Measurements from ENCODE around the gene MAP3K13. TPM values are rescaled to one million over a fixed set of nuclear protein-coding genes. Genes with fewer than 3 reads are reported as not detected.
A peak's percentile ranks its signal among the peaks of the same experiment; 100 is the strongest.

Gene MAP3K13
- total and polyA plus RNA-seq, 8 donors = 17.2 to 43.1 (median 23.3) TPM

- WGBS, 2 donors = 34 to 37% methylated on average over 8 of the region's 8 CpGs
- FAIRE-seq = no peak
- intact Hi-C loops (cut with DNase I) = no loop called here
- H3K4me1 ChIP-seq = peaks cover 0 to 26% (median 5%) of the 10 kb centered on the region in 3 donors
- H3K9me3 ChIP-seq = no peaks in the 10 kb centered on the region
- H3K36me3 ChIP-seq = no peaks in the 10 kb centered on the region
- peak in 2 of 4 donors; percentile 7 to 23 for ATAC-seq
- H3K27ac ChIP-seq = peak overlapping the region in 2 of 4 donors; percentile 70 to 72
- no peaks in the 10 kb centered on the region for H3K27me3 ChIP-seq
- H3K4me3 ChIP-seq = no peak overlapping the region
- no peak for DNase-seq
- TF ChIP-seq, protein P1, sequence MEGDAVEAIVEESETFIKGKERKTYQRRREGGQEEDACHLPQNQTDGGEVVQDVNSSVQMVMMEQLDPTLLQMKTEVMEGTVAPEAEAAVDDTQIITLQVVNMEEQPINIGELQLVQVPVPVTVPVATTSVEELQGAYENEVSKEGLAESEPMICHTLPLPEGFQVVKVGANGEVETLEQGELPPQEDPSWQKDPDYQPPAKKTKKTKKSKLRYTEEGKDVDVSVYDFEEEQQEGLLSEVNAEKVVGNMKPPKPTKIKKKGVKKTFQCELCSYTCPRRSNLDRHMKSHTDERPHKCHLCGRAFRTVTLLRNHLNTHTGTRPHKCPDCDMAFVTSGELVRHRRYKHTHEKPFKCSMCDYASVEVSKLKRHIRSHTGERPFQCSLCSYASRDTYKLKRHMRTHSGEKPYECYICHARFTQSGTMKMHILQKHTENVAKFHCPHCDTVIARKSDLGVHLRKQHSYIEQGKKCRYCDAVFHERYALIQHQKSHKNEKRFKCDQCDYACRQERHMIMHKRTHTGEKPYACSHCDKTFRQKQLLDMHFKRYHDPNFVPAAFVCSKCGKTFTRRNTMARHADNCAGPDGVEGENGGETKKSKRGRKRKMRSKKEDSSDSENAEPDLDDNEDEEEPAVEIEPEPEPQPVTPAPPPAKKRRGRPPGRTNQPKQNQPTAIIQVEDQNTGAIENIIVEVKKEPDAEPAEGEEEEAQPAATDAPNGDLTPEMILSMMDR (IDR thresholded peaks at IDR 0.05) = no peak
Measured at GRCh38 chr3:185325946-185326791, 36.8 kb upstream of the MAP3K13 start.

- Histone ChIP-seq H3K4me3 (no peak overlapping the region), H3K27ac (peak overlapping the region in 2 of 4 donors; percentile 25 to 70), H3K27me3 (no peaks in the 10 kb centered on the region), H3K9me3 (peaks cover 0 to 3% (median 0%) of the 10 kb centered on the region in 4 donors), H3K36me3 (no peaks in the 10 kb centered on the region), H3K4me1 (peaks cover 7 to 28% (median 14%) of the 10 kb centered on the region in 3 donors)
- intact Hi-C loops (cut with DNase I) = no loop called here
- ATAC-seq (no peak), FAIRE-seq (no peak), DNase-seq (no peak)
- WGBS, 2 donors = 49 to 54% methylated on average over 6 of the region's 6 CpGs
- TF ChIP-seq, protein P1 (IDR thresholded peaks at IDR 0.05) = no peak
Measured at GRCh38 chr3:185327062-185327461, 35.9 kb upstream of the MAP3K13 start.

- peak; percentile 81 to 88 (median 83) for ATAC-seq
- peaks cover 0 to 3% (median 0%) of the 10 kb centered on the region in 4 donors for H3K9me3 ChIP-seq
- peak overlapping the region; percentile 12 to 86 (median 73) for H3K27ac ChIP-seq
- H3K4me3 ChIP-seq = peak overlapping the region; percentile 7 to 43 (median 30)
- intact Hi-C loops (cut with DNase I) = no loop called here
- WGBS, 2 donors = 11 to 18% methylated on average over 10 of the region's 10 CpGs
- DNase-seq = peak; percentile 43 to 84 (median 70)
- H3K36me3 ChIP-seq = no peaks in the 10 kb centered on the region
- FAIRE-seq = peak; percentile 43
- H3K4me1 ChIP-seq = peaks cover 13 to 37% (median 21%) of the 10 kb centered on the region in 3 donors
- H3K27me3 ChIP-seq = no peaks in the 10 kb centered on the region
- TF ChIP-seq, protein P1 (IDR thresholded peaks at IDR 0.05) = no peak
Measured at GRCh38 chr3:185328324-185329004, 34.5 kb upstream of the MAP3K13 start.

DNA sequence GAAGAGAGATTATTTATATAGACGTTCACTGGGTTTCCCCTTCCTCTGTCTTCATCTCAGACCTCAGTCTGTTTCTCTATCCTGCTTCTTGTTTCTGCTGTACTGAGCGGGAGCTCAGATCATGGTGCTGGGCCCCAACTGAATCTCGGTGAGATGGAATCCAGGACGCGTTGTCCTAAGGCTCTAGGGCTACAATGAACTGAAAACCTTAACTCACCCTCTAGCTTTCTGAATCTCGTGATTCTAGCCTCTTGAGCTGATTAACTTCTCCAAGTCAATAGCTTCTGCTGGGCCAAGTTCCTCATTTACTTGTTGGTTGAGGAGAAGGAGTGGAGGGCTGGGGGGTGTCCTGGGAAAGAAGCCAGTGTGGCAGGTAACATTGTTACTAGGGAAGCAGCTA lies 32.7 kb upstream of the MAP3K13 start:
- DNase-seq (peak in 2 of 6 donors; percentile 34 to 48), ATAC-seq (peak; percentile 9 to 15 (median 10)), FAIRE-seq (no peak)
- Histone ChIP-seq H3K9me3 (peaks cover 0 to 3% (median 0%) of the 10 kb centered on the region in 4 donors), H3K4me3 (peak overlapping the region in 3 of 4 donors; percentile 6 to 43 (median 41)), H3K36me3 (no peaks in the 10 kb centered on the region), H3K27ac (peak overlapping the region; percentile 12 to 86 (median 65)), H3K4me1 (peaks cover 13 to 29% (median 15%) of the 10 kb centered on the region in 3 donors), H3K27me3 (no peaks in the 10 kb centered on the region)
- intact Hi-C loops (cut with DNase I) = no loop called here
- TF ChIP-seq, protein P1 (IDR thresholded peaks at IDR 0.05) = no peak
- WGBS, 2 donors = 26 to 28% methylated on average over 6 of the region's 6 CpGs
